Measurements from ENCODE around the gene HMGCS1.
"Not testable (repeated sequence)": the region's sequence is repeated elsewhere in the genome, so short reads cannot be mapped to it uniquely, and the experiment has no call there.

The HMGCS1 gene

DNA sequence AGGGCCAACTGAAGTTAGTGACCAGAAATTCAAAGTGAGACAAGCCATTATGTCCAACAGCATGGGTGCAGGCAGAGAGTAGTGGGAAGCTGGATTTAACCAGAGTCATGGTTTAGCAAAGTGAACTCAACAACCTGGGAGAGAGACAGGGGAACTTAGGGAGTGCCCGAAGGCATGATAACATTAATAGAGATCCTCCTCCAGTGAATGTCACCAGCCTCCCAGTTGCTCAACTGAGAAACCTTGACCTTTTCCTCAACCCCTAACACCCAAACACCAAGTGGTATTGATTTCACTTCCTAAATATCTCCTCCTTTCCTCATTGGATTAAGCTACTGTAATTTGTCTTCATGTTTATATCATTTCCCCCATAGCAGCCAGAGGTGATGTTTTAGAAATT is 42.6 kb downstream of the HMGCS1 start:
- no peak for DNase-seq

DNA sequence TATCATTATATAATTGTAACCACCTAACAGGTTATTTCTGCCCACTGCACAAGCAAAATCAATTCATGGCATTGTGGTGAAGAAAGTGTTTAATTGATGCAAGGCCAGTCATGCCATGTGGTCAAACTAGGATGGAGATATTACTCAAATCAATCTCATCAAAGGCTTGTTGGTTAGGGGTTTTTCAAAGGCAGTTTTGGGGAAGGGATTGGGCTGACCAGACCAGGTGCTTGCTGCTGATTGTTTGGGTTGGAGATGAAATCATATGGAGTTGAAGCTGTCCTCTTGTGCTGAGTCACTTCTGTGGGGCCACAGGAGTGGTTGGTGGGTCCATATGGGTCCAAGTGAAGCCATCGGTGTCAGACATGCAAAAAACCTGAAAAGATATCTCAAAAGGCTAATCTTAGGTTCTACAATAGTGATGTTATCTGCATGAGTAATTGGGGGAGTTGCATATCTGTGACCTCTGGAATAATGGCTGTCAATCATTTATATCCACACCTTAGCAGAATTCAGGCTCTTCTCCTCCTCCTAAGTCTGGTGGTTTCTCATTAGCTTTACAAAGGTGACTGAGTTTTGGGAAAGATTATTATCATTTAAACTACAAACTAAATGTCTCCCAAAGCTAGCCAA is 44.9 kb downstream of the HMGCS1 start:
- DNase-seq, result no peak

DNA sequence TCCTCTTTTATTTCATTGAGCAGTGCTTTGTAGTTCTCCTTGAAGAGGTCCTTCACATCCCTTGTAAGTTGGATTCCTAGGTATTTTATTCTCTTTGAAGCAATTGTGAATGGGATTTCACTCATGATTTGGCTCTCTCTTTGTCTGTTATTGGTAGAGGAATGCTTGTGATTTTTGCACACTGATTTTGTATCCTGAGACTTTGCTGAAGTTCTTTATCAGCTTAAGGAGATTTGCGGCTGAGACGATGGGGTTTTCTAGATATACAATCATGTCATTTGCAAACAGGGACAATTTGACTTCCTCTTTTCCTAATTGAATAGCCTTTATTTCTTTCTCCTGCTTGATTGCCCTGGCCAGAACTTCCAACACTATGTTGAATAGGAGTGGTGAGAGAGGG is 50.9 kb downstream of the HMGCS1 start:
- DNase-seq, result not testable (repeated sequence)

DNA sequence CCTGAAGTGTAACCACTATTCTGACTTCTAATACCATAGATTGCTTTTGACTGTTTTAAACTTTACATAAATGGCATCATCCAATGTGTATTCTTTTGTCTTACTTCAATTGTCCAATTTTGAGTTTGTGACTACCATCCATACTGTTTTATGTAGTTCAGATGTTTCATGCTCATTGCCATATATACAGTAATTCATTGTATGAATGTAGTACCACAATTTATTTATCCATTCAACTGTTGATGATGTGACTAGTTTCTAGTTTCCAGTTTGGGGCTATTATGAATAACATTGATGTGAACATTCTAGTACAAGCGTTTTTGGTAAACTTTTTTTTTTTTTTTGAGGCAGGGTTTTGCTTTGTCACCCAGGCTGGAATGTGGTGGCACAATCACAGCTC is 55.1 kb downstream of the HMGCS1 start:
- no peak for DNase-seq

DNA sequence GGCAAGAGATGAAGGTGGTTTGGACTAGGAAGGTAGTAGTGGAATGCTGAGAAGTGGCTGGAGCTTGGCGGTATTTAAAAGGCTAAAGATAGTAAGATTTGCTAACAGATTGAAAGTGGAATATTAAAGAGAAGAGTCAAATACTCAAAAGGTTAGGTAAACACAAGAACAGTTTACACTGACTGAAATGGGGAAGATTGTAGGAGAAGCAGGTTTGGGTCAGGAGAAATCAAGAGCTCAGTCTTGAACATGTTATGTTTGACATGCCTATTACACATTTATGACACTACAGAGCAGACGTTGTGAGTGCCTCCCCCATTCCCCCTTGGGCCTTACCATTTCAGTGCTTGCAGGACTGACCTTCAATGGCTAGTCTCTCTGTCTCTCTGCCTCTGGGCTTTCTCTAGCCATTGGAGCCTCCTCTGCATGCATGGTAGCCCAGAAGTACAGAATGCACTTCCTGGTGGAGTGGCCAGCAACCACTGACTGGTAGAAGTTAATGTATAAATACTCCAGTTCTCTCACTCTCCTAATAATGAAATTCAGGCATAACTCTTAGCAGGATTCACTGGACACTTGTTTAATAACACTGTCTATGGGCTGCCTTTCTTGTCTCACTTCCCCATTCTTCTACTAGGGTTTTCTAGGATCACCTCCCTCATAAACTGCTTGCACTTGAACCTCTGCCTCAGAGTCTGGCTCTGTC is 56.8 kb downstream of the HMGCS1 start:
- no peak for DNase-seq

DNA sequence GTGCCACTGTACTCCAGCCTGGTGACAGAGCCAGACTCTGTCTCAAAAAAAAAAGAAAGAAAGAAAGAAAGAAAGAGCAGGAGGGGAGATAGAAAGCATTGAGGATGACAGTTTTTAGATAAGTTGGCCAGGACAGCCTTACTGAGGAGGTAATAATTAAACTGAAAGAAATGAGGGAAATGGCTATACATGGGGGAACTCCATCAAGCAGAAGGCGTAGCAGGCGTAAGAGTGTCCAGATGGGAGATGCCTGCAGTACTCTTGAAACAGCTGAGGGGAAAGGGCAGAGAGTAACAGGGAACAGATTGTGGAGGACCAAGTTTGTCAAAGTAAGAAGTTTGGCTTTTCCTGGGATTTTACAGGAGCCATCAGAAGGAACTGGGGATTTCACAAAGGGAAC is 57.5 kb downstream of the HMGCS1 start:
- no peak for DNase-seq

DNA sequence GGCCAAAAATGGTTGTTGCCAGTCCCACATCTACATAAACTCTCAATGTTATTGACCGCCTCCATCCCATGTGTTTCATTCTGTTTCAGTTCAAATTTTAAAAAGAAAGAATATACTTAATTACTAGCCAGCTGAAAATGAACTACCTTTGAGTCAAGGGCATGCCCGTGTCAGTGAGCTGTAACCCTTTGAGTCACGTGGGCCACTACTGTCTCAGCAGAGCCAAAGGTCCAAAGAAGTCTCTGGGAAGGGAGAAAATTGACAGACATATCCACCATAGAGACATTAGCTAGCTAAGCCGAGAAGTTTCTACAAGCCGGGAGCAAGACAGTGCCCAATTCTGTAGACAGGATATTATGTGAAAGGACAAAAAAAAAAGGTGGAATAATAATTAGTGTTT is 61.5 kb downstream of the HMGCS1 start:
- no peak for DNase-seq

DNA sequence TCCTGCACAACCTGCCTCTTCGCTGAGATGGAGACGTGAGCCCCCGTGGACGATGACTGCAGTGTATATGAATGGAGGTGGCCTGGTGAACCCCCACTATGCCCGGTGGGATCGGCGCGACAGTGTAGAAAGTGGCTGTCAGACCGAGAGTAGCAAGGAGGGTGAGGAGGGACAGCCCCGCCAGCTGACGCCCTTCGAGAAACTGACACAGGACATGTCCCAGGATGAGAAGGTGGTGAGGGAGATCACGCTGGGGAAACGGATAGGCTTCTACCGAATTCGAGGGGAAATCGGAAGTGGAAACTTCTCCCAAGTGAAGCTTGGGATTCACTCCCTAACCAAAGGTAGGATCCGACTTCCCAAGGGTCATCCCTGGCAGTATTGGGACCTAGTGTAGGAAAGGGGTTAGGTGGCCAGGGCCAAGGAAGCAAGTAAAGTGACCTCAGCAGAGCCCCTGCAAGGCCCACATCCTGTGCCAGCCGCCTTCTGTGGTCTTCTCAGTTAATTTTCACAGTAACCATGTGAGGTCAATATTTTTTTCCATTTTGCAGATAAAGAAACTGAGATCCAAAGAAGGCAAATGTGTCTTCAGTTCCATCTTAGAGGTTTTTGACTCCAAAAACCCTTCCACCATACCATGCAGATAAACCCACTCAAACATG is 67.4 kb downstream of the HMGCS1 start:
- DNase-seq, result no peak

DNA sequence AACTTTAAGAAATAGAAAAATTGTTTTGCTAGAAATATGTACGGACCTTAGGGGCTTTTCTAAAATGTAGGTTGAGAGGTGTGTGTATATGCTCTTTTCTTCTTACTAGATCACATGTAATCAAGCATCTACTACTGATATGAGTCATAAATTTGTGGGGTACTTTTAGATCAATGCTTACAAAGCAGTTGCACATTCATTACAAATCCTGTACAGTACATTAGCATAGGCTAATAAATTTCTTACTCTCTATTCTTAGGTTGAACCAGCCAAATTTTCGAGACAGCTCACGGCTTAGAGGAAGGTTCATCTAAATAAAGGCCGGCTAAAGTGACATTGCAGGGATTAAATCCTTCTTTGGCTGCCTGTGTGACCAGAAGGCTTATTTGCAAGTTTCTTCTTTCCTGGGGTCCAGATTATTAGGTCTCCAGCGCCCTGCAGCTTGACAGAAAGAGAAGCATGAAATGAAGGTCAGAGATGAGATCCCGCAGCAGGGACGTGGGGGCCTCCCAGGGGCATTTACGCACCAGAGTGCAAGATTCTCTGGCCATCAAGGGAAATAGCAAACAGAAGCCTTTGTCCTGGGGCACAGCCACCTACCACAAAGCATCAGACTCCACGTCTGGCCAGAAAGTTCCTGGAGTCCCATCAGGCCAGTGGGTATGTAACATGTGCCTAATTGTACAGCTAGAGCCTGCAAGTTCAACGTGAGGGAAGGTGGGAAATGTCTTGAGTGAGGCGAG is 68.2 kb downstream of the HMGCS1 start:
- DNase-seq, result no peak

DNA sequence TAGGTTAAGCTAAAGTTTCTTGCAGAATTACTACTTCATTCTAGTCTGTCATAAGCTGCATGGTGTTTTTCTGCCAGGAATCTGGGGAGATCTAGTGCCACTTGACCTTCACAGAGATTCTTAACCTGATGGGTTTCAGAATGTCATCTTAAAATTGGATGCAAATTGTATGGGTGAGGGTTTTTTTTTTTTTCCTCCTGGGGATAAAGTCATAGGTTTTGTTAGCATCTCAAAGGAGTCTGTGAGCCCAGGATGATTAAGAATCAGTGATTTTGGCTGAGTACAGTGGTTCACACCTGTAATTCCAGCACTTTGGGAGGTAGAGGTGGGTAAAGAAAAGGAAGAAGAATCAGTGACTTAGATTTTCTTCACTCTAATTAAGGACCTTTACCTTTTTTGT is 69.9 kb downstream of the HMGCS1 start:
- DNase-seq, result no peak

DNA sequence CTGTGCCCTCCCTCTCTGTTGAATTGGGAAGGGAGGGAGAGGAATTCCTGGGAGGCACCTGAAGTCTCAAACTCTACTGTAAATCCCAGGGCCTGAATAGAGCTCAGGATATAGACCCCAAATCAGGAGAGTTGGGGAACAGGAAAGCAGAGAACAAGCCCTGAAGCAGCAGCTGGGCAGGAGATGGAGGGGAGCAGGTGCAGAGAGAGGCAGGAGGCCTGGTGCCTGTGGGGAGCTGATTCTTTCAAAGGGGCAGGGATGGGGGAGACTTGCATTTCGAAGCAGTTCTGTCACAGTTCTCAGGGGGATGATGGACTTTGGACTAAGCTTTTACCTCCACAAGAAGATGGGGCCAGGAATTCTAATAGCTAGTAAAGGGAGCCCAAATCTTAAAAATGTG is 71.0 kb downstream of the HMGCS1 start:
- DNase-seq, result no peak

Data from CD4-positive, alpha-beta T cell treated with Interferon gamma for 1 hour (primary cell).